GM19397 (cell line): ENCODE measurements around the gene MAGEB17.
A peak's percentile ranks its signal among the peaks of the same experiment; 100 is the strongest.
"Not testable (repeated sequence)": the region's sequence is repeated elsewhere in the genome, so short reads cannot be mapped to it uniquely, and the experiment has no call there.

Source experiments
- ATAC-seq: cut with Tn5 transposase; IDR thresholded peaks from one replicate; pipeline ENCODE4 v1.9.1; 2021; ENCODE audit warnings: mild to moderate bottlenecking, moderate library complexity; ENCODE audit not compliant: unreplicated experiment

The MAGEB17 gene, protein sequence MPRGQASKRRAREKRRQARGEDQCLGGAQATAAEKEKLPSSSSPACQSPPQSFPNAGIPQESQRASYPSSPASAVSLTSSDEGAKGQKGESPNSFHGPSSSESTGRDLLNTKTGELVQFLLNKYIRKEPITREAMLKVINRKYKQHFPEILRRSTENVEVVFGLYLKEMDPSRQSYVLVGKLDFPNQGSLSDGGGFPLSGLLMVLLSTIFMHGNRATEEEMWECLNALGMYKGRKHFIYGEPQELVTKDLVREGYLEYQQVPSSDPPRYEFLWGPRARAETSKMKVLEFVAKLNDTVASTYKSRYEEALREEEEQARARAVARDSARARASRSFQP

DNA sequence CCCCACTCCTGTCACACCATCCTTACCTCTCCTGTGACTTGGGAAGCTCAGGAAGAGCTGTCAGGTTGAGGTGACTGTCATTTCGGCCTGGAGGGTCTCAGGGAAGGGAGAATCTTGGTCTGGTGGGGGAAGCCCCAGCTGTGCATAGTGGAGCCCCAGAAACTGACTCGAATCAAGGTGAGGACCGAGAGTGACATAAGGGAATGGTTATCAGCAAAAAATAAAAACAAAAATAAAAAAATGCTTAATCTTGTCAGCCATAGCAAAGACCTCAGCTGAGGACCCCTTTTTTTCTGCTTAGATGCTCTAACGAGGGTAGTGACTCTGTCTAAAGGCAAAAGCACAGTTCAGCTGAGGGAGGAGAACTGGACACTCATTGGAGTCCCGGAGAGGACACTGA is at the start of gene MAGEB17:
TSS of gene MAGEB17 (plus strand) at position 301 of the 400 bp plus-strand sequence. CDS start 2,902 bp downstream, outside the sequence.
- no peak for ATAC-seq

- peak; percentile 80 for ATAC-seq
Measured at GRCh38 chrX:16119353-16120220, 47.7 kb upstream of the MAGEB17 start.

DNA sequence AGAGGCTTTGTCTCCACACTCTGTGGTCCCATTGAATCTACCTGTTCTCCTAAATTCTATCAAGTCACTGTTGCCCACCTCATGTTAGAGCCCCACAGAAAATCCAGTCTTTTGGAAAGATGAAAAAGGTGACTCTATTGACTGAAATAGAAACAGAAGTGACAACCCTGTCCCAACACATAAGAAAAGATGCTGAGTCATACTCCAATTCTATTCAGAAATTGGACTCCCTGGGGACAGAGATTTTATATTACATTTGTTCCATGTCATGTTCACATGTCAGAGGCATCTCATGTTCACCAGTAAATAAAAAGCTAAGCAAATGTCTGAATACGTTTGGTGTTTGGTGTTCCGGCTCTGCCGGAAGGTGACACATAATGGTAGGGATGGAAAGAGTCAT is 46.9 kb upstream of the MAGEB17 start:
- ATAC-seq: no peak

DNA sequence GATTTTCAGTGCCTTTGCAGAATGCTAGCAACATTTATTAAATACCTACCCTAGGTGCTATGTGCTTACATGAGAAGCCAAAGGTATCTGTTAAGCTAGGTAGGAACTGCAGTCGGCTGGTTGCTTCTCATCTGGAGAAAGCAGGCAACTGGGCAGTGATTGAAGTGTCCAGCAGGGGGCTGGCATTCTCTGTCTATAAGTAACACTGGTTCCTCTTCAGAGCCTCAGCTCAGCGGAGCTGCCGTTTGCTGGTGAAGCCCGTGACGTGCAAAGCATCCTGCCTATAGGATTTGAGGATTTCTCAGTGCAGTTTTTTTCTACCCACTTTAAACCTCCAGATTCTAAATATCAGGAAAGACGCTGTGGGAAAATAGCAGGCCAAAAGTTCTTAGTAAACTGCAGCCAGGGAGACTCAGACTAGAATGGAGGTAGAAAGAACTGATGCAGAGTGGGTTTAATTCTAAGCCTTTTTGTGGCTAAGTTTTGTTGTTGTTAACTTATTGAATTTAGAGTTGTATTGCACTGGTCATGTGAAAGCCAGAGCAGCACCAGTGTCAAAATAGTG is 44.0 kb upstream of the MAGEB17 start, which contains the start of gene GRPR:
TSS of gene GRPR (plus strand) at position 344 of the 565 bp plus-strand sequence. CDS start 389 bp downstream, outside the sequence.
- ATAC-seq: peak; percentile 55

DNA sequence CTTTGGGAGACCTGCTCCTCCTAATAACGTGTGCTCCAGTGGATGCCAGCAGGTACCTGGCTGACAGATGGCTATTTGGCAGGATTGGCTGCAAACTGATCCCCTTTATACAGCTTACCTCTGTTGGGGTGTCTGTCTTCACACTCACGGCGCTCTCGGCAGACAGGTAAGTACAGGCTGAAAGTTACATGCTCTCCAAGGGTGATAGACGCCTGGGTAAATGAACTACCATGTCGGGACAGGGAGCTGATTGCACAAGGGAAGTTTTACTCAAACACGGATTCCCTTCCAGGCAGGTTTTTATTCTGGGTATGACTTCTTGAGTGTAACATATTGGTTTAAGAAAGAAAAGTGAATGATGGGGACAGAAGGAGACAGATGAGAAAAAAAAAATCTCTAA is 43.1 kb upstream of the MAGEB17 start:
- ATAC-seq: no peak

GRCh38 chrX:16125520-16126149 is 41.6 kb upstream of the MAGEB17 start:
- ATAC-seq: no peak

DNA sequence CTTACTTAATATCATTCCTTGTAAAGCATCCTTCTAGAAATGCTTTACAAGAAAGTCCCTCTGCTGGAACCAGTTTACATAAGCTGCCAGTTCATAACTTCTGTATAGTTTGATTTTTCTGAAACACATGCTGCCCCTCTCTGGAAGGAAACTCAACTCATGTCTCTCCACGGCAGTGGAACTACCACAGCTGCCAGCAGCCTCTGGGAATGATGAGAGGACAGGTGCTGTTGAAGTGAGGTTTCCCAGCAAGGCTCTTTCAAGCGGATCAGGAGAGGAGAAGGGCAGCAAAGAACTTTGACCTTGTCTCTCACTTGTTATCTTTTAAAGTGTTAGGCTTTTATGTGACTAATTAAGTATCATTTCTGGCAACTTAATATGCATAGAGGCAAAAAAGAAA is 36.6 kb upstream of the MAGEB17 start:
- ATAC-seq: no peak

GRCh38 chrX:16134936-16135335 is 32.3 kb upstream of the MAGEB17 start:
- ATAC-seq: no peak

DNA sequence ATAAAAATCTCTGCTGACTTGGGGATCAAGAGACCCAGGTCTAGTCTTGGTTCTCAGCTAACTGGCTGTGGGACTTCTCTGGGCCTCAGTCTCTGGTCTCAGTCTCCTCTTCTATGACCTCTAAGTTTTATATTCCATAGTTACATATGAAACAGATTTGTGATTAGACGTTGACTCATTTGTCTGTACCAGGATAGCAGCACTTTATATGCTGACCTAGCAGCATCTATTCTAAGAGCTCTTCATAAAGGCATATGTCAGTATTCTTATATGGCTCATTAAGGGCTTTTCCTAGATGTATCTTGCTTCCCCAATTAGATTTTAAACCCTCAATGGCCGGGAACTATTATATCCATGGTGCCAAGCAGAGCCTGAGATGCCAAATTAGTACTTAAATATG is 31.2 kb upstream of the MAGEB17 start:
- ATAC-seq: no peak

- ATAC-seq: peak; percentile 52
Measured at GRCh38 chrX:16137416-16138107, 29.7 kb upstream of the MAGEB17 start.

GRCh38 chrX:16138108-16138427 is 29.2 kb upstream of the MAGEB17 start:
- no peak for ATAC-seq

- no peak for ATAC-seq
Measured at GRCh38 chrX:16140448-16140847, 26.8 kb upstream of the MAGEB17 start.

- no peak for ATAC-seq
Measured at GRCh38 chrX:16140983-16141382, 26.3 kb upstream of the MAGEB17 start.

- no peak for ATAC-seq
Measured at GRCh38 chrX:16141422-16142245, 25.6 kb upstream of the MAGEB17 start.

GRCh38 chrX:16142246-16142558 is 25.1 kb upstream of the MAGEB17 start:
- no peak for ATAC-seq

- no peak for ATAC-seq
Measured at GRCh38 chrX:16143968-16144367, 23.3 kb upstream of the MAGEB17 start.

DNA sequence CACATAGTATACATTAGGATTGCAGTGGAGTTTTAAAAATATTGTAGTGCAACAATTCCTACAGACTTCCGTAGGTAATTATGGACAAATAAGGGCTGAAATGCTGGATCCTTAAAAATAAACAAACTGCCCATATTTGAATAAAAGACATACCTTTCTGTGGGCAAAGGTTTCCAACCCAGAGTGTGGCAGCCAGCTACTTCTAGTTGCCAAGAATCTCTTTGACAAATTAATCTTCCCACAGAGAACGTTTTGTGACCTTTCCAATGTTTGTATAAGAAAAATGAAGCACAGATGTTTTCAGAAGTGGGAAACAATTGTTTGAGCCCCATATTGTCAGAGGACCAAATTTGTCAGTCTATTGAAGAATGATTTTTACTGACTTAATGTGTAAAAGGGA is 22.9 kb upstream of the MAGEB17 start:
- no peak for ATAC-seq

- ATAC-seq: not testable (repeated sequence)
Measured at GRCh38 chrX:16145093-16145492, 22.2 kb upstream of the MAGEB17 start.

GRCh38 chrX:16145656-16146055 is 21.6 kb upstream of the MAGEB17 start:
- ATAC-seq: no peak

DNA sequence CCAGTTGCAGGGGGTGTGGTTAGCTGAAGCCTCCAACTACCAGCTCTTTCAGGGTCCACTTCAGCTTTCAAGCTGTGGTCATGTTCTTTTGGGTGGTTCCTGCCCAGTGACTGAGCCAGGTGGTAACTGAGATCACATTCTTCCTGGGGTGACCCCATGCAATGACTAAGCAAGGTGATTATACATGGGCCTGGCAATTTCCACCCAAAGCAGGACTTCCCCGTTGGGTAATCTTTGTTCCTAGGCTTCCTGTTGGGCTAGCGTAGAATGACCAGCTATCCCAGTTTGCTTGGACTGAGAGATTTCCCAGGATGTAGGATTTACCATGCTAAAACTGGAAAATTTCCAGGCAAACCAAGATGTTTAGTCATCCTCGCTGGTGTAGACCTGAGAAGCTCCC is 18.4 kb upstream of the MAGEB17 start:
- no peak for ATAC-seq
